Measurements from ENCODE around the gene INPP5A. TPM values are rescaled to one million over a fixed set of nuclear protein-coding genes. Genes with fewer than 3 reads are reported as not detected.

INPP5A gene
- total RNA-seq, 1 experiment from 2014 or later, result 22.6 TPM

DNA sequence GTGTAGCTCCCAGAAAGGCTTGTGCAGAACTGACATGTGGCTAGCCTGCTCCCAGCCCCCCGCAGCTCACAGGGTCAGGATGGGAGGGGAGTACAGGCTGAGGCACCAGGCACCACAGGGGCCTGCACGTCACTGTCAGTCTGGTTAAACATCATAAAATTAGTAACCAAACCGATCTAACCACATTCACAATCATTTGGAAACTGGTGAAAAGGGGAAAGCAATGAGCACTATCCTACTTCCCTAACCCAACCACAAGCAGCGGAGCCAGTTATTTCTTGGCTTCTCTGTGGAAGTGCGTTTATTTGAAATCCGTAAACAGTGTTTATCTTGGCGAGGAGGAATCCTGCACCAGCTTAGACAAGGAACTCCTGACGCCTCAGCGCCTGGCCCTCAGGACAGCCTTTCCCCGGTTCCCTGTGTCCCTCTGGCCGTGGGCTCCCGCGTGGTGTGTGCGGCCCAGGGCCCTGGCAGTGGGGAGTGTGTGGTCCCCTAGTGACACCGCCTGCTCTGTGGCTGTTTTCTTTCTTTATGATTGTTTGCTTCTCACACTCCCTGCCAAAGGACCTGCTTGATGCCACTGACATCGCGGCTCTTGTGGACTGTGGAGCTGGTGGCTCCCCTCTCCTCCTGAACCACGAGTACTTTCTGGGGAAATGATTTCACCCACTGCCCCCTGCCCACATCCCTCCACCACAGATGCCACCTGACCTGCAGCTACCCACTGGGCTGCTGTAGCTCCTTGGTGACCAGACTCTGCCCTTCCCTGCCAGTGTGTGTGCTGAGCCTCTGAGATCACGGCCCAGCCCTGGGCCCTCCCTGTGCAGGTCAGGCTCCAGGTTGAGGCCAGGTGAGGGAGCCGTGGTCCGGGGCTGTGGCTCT is 38.0 kb downstream of the INPP5A start:
- peak; percentile 96 for DNase-seq
- peaks cover 38% of the 10 kb centered on the region for H3K79me2 ChIP-seq (ENCODE audit: low read length)
- H3K9me3 ChIP-seq (ENCODE audit: low read length), result no peaks in the 10 kb centered on the region
- no peaks in the 10 kb centered on the region for H3K27me3 ChIP-seq (ENCODE audit: low read length)
- no peaks in the 10 kb centered on the region for H3F3A ChIP-seq (ENCODE audit: low read length, unreplicated experiment)
- H3K9ac ChIP-seq (ENCODE audit: low read length), result peak overlapping the region; percentile 87
- H3K4me2 ChIP-seq (ENCODE audit: low read length), result peak overlapping the region; percentile 94
- peak overlapping the region; percentile 100 for H3K27ac ChIP-seq (ENCODE audit: low read length)
- TF ChIP-seq EZH2 (IDR thresholded peaks at IDR 0.05; ENCODE audit: low read length, unreplicated experiment), result no peak
- peak; percentile 83 for TF ChIP-seq EZH2phosphoT487 (IDR thresholded peaks at IDR 0.05; ENCODE audit: borderline replicate concordance, low read length)
- TF ChIP-seq, protein P1, sequence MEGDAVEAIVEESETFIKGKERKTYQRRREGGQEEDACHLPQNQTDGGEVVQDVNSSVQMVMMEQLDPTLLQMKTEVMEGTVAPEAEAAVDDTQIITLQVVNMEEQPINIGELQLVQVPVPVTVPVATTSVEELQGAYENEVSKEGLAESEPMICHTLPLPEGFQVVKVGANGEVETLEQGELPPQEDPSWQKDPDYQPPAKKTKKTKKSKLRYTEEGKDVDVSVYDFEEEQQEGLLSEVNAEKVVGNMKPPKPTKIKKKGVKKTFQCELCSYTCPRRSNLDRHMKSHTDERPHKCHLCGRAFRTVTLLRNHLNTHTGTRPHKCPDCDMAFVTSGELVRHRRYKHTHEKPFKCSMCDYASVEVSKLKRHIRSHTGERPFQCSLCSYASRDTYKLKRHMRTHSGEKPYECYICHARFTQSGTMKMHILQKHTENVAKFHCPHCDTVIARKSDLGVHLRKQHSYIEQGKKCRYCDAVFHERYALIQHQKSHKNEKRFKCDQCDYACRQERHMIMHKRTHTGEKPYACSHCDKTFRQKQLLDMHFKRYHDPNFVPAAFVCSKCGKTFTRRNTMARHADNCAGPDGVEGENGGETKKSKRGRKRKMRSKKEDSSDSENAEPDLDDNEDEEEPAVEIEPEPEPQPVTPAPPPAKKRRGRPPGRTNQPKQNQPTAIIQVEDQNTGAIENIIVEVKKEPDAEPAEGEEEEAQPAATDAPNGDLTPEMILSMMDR (conservative IDR thresholded peaks at IDR 0.05; ENCODE audit: low read depth, low read length), result no peak
- H2AFZ ChIP-seq (ENCODE audit: low read length), result no peak overlapping the region
- peak overlapping the region; percentile 68 for H3K4me3 ChIP-seq (ENCODE audit: low read length)
- H4K20me1 ChIP-seq (ENCODE audit: low read length), result no peaks in the 10 kb centered on the region
- CTCF ChIA-PET, result interaction anchor here (1.0 kb wide), 1 partner anchor 15 kb away, joined by 5 read pairs; no protein-coding TSS in a partner anchor
- ATAC-seq, result peak; percentile 60
- intact Hi-C loops (cut with micrococcal nuclease), result loop anchor here (1.0 to 2.0 kb wide), 2 partner anchors 16 to 117 kb away; no protein-coding TSS in a partner anchor
- no peaks in the 10 kb centered on the region for H3K9me2 ChIP-seq (replicated peaks; ENCODE audit: low read length)
- no TSS peak for BruUV-seq (replicated peaks)
- peaks cover 54% of the 10 kb centered on the region for H3K4me1 ChIP-seq (ENCODE audit: insufficient read depth, low read length)
- POLR2A ChIA-PET (ENCODE audit: unreplicated experiment), result interaction anchor here (0.6 kb wide), 1 partner anchor 12 kb away, joined by 3 read pairs; no protein-coding TSS in a partner anchor
- no peaks in the 10 kb centered on the region for H3K36me3 ChIP-seq (ENCODE audit: low read depth, low read length)

DNA sequence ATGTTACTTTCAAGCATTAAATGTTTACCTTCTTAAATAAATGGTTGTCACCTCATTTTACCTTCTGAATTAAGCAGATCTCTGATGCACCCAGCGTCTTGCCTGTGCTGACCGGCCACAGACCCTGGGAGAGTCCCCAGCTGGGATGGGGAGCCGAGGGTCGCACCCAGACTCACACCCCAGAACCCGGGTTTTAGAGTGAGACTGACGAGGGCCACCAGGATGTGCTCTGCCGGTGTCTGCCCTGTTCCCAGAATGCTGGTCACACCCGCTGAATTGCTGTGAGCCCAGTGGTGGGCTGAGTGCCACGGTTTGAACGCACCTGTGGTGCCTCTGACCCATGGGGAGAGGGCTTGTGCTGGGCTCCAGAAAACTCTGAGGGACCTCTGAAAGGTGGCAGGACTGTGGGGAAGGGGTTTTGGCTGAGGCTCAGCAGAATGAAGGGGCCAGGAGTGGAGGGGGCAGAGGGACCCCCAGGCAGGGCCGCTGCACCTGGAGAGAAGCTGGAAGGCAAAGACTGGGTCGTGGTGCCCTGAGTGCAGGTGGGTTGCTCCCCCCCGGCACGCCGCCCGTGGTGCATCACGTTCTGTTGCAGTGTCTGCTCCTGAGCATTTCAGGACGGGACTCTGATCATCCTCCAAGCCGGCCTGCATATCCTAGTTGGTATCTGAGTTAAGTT is 39.2 kb downstream of the INPP5A start:
- ATAC-seq (no peak), DNase-seq (no peak)
- intact Hi-C loops (cut with micrococcal nuclease), result loop anchor here (1.0 to 2.0 kb wide), 2 partner anchors 14 to 118 kb away; no protein-coding TSS in a partner anchor
- peak overlapping the region; percentile 82 for H3K4me2 ChIP-seq (ENCODE audit: low read length)
- no peaks in the 10 kb centered on the region for H4K20me1 ChIP-seq (ENCODE audit: low read length)
- peak overlapping the region; percentile 87; the same call in 1 of the 2 replicates for H3K9ac ChIP-seq (ENCODE audit: low read length)
- H3K9me3 ChIP-seq (ENCODE audit: low read length), result no peaks in the 10 kb centered on the region
- H3K27me3 ChIP-seq (ENCODE audit: low read length), result no peaks in the 10 kb centered on the region
- H3K4me3 ChIP-seq (ENCODE audit: low read length), result peak overlapping the region; percentile 59; the same call in 1 of the 2 replicates
- peaks cover 42% of the 10 kb centered on the region for H3K4me1 ChIP-seq (ENCODE audit: insufficient read depth, low read length)
- POLR2A ChIA-PET (ENCODE audit: unreplicated experiment), result no interaction called here
- TF ChIP-seq, protein P1 (conservative IDR thresholded peaks at IDR 0.05; ENCODE audit: low read depth, low read length), result no peak
- TF ChIP-seq EZH2 (IDR thresholded peaks at IDR 0.05; ENCODE audit: low read length, unreplicated experiment) (no peak), EZH2phosphoT487 (IDR thresholded peaks at IDR 0.05; ENCODE audit: borderline replicate concordance, low read length) (no peak)
- peaks cover 35% of the 10 kb centered on the region for H3K79me2 ChIP-seq (ENCODE audit: low read length)
- H3F3A ChIP-seq (ENCODE audit: low read length, unreplicated experiment), result no peaks in the 10 kb centered on the region
- H3K36me3 ChIP-seq (ENCODE audit: low read depth, low read length), result no peaks in the 10 kb centered on the region
- no peaks in the 10 kb centered on the region for H3K9me2 ChIP-seq (replicated peaks; ENCODE audit: low read length)
- no TSS peak for BruUV-seq (replicated peaks)
- H3K27ac ChIP-seq (ENCODE audit: low read length), result peak overlapping the region; percentile 100
- no peak overlapping the region for H2AFZ ChIP-seq (ENCODE audit: low read length)
- CTCF ChIA-PET, result no interaction called here

Measured in PC-3 (cell line).